Progenitor cell of endocrine pancreas (in vitro differentiated cells): ENCODE measurements around the gene ZNF526. TPM values are rescaled to one million over a fixed set of nuclear protein-coding genes. Genes with fewer than 3 reads are reported as not detected.
A peak's percentile ranks its signal among the peaks of the same experiment; 100 is the strongest.

Experiments
- DNase-seq: peaks from one replicate; pipeline ENCODE4 v3.0.0; 2021; ENCODE audit warnings: low spot score; ENCODE audit not compliant: unreplicated experiment
- H3K27ac Mint-ChIP-seq: 2 replicates; pipeline ENCODE4 v1.8.0; 2021; ENCODE audit warnings: mild to moderate bottlenecking, moderate library complexity, mixed read lengths
- H3K27me3 Mint-ChIP-seq: 2 replicates; pipeline ENCODE4 v1.8.0; 2021; ENCODE audit warnings: mixed read lengths
- H3K36me3 Mint-ChIP-seq: 2 replicates; pipeline ENCODE4 v1.8.0; 2022; ENCODE audit warnings: mixed read lengths; ENCODE audit not compliant: insufficient read depth
- H3K4me1 Mint-ChIP-seq: 2 replicates; pipeline ENCODE4 v1.8.0; 2021; ENCODE audit warnings: low read depth, mixed read lengths
- H3K4me3 Mint-ChIP-seq: 2 replicates; pipeline ENCODE4 v1.8.0; 2021; ENCODE audit warnings: low read depth, mild to moderate bottlenecking, moderate library complexity, mixed read lengths
- H3K9me3 Mint-ChIP-seq: 2 replicates; pipeline ENCODE4 v1.8.0; 2021; ENCODE audit warnings: low read depth, mixed read lengths
- CTCF ChIP-seq: fragments of 200-600 bp; sonication (generic); IDR thresholded peaks from one replicate; pipeline ENCODE4 v1.5.0; 2021; ENCODE audit warnings: antibody characterized with exemption, mild to moderate bottlenecking; ENCODE audit not compliant: unreplicated experiment
- total RNA-seq: library from RNA; stranded (reverse); gene quantifications from 2 replicates; pipeline ENCODE4 v1.2.1, GENCODE V29; 2021

ZNF526 gene
- total RNA-seq, 1 donor from 2014 or later: 21.1 TPM

DNA sequence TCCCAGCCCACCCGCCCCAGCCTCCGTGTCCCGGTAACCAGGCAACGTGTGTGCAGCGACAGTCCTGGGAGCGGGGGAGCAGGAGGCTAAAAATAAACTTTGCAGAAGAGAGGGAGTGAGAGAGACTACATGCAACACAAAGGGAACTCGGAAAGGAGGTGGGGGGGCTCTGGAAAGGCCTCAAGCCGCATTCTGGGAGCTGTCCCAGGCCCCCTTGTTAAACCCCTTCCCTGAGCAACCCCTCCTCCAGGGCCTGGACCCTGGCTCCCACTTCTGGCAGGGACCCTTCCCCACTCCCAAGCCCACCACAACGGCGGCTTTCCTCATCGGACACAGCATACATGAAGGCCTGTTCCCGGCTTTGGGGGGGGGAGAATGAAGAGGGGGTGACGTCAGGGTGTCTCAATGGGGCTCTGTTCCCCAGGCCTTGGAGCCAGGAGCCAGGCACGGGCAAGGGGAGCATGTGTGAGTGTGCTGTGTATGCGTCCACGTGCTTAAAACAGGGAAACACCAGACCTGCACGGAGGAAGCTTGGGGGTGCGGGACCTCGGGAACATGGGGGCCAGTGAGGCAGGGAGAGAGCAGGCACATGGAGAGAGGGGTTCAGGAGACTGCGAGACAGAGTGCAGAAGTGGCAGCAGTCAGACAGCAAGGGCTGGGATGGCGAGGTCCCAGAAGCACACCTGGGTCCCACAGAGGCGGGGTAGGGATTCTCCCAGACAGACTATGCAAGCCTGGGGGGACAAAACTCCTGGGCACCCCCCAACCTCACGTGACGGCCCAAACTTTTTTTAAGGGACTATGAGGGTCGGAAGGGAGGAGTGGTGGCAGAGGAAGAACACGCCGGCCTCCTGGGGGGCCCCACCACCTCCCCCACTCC lies 32.5 kb downstream of the ZNF526 start:
- Mint-ChIP-seq H3K4me3 (peak overlapping the region; percentile 85), H3K27me3 (no peaks in the 10 kb centered on the region), H3K9me3 (no peaks in the 10 kb centered on the region), H3K36me3 (peaks cover 3% of the 10 kb centered on the region), H3K27ac (peak overlapping the region; percentile 94), H3K4me1 (peaks cover 19% of the 10 kb centered on the region)
- no peak for DNase-seq
- TF ChIP-seq CTCF: no peak

DNA sequence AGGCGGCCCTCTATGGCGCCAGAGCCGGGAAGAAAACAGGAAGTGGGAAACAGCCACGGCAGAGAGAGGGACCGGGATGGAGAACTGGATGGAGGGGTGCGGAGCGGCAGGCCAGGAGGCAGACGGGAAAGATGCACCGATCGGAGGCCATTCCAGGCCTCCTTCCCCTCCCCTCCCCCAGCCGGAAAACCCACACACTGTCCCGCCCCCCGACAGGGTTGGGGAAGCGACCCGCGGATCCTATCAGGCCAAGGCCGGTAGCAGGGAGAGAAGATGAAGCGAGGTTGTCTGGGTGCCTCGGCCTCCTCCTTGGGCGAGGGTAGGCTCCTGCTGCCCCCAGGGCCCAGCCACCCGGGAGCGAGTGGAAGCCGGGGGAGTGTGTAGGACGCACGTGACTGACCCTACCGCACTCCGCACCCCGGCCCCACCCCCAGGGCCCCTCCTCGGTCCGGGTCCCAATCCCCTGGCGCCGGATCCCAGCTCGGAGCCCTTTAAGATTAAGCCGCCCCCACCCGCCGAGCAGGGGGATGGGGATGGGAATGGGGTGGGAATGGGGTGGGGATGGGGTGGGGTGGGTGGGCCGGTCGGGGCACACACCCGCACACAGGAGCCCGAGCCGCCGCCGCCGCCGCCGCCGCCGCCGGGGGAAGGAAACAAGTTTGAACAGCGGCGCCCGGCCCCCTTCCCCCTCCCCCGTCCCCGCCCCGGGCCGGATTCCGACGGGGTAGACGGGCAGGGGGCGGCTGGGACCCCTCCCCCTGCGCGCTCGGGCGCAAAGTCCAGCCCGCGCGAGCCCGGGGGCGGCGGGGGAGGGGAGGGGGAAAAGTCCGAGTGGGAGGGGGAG lies 33.4 kb downstream of the ZNF526 start:
- Mint-ChIP-seq H3K4me3 (peak overlapping the region; percentile 85), H3K4me1 (peaks cover 19% of the 10 kb centered on the region), H3K27ac (peak overlapping the region; percentile 94), H3K36me3 (peaks cover 3% of the 10 kb centered on the region), H3K27me3 (no peaks in the 10 kb centered on the region), H3K9me3 (no peaks in the 10 kb centered on the region)
- TF ChIP-seq CTCF: no peak
- DNase-seq: peak; percentile 69

DNA sequence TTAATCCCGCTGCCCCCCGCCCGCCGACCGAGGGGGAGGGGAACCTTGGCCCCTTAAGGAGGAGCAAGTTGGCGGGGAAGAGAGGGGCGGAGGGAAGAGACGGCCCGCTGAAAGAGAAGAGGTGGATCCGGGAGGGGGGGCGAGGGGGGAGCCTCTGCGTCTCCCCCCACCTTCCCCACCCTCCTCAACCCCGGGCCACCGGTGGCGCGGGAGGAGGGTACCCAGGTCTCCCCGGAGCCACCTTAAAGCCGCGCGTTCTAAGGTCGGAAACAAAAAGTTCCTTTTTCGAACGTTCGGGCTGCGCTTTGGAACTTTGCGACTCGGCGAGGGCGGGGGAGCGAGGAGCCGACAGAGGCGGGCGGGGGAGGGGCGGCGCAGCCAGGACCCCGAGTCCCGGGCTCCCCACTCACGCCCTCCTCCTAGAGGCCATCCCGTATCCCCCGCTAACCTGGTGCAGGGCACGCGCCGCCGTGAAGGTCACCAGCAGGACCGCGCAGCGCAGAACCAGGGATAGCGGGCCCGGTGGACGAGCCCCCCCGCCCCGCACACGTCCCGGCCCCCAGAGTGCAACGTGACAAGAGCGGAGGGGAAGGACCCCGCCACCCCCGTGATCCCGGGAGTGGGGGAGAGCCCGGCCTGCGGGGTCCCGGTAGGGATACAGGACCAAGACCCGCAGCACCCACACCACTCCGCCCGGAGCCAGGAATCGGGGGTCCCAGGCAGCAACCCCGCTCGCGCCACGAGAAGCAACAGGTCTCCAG lies 34.2 kb downstream of the ZNF526 start:
- peak; percentile 31 for TF ChIP-seq CTCF
- Mint-ChIP-seq H3K9me3 (no peaks in the 10 kb centered on the region), H3K27me3 (no peaks in the 10 kb centered on the region), H3K36me3 (peaks cover 3% of the 10 kb centered on the region), H3K27ac (peak overlapping the region; percentile 77), H3K4me3 (peak overlapping the region; percentile 76), H3K4me1 (peaks cover 19% of the 10 kb centered on the region)
- DNase-seq: peak; percentile 62

DNA sequence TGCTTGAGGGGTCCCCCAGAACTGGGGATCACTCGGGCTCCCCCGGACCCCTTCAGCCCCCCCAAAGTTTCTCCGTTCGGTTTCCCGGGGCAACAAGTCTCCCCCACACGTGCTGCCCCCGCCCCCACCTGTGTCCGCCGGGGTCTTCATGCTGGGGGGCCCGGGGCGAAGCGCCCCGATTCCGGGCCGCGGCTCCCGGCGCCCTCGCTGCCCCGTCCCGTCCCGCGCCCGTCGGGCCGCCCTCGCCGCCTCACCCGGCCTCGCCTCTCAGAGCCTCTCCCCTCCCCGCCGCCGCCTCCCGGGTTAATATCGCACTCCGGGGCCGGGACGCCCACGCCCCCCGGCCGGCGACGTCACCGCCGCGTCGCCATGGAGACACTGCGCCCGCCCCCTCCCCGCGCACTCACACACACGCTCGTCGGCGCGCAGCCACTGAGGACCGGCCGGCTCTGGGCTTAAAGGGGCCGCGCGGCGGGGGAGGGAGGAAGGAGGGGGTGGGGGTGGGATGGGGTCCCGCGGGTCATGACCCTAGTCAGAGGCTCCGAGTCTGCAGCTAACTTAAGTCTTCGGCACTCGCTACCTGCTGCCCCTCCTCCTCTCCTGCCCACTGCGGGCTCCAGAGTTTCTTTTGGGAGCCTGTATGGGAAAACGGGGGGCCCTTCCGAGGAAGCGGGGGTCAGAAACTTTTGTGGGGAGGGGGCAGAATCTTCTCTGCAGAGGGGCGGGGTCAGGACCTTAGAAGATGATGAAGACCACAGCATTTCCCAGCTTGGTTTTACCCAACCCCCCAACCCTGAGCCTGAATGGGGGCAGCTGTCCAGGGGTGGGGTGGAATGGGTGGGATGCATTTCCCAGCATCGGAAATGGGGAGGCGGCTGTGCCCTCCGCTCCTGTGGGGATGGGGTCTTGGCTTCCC lies 35.0 kb downstream of the ZNF526 start, which contains the start of gene ERF:
ERF (minus strand) TSS at position 279 of the 916 bp plus-strand sequence; CDS start at position 150, 129 bp downstream.
- peak within 1 kb of the TSS; percentile 77 for H3K27ac Mint-ChIP-seq

More for the DNA sequence above, 35.0 kb downstream of the ZNF526 start, which contains the start of gene ERF:
- peak within 1 kb of the TSS; percentile 76 for H3K4me3 Mint-ChIP-seq
- no peaks in the 10 kb centered on the region for H3K9me3 Mint-ChIP-seq
- TF ChIP-seq CTCF: no peak
- H3K36me3 Mint-ChIP-seq: no peaks in the 10 kb centered on the region
- H3K27me3 Mint-ChIP-seq: no peaks in the 10 kb centered on the region
- DNase-seq: peak; percentile 89
- peaks cover 19% of the 10 kb centered on the region for H3K4me1 Mint-ChIP-seq
